OCI-LY3 (cell line): Measurements from ENCODE around the gene NPPB.

ENCODE experiments used
- CTCF ChIP-seq: fragments of 200-600, 300-600 bp; sonication (generic); IDR thresholded peaks from 2 replicates; pipeline ENCODE4 v1.5.1; 2014; ENCODE audit warnings: antibody characterized with exemption, low read length, low read depth
- EZH2phosphoT487 ChIP-seq: fragments of 200-600 bp; shearing (Covaris generic); IDR thresholded peaks from 2 replicates; pipeline ENCODE4 v1.6.1; 2018; ENCODE audit warnings: antibody characterized with exemption, mixed run types, low read depth

- no peak for TF ChIP-seq CTCF
- TF ChIP-seq EZH2phosphoT487: no peak
These were observed 1.8 kb upstream of the NPPB start for GRCh38 chr1:11860587-11860986.
